K562 (cell line): ENCODE measurements around the gene DPH6. TPM values are rescaled to one million over a fixed set of nuclear protein-coding genes. Genes with fewer than 3 reads are reported as not detected.

Experiments used
- CBFA2T2 ChIP-seq: fragments of 450-650 bp; conservative IDR thresholded peaks from 2 replicates; pipeline ENCODE4 v1.6.1; 2017; ENCODE audit warnings: mild to moderate bottlenecking
- DPF2 ChIP-seq: fragments of 450-650 bp; IDR thresholded peaks from 2 replicates; pipeline ENCODE4 v1.6.1; 2016
- FOXP4 ChIP-seq: sonication (generic); formaldehyde crosslinking; IDR thresholded peaks from 2 replicates; pipeline ENCODE4 v1.8.0; 2022; ENCODE audit warnings: mild to moderate bottlenecking, missing genetic modification reagents, borderline replicate concordance
- KDM2B ChIP-seq: fragments of 250-450 bp; sonication (Bioruptor Pico); IDR thresholded peaks from 2 replicates; pipeline ENCODE4 v1.8.0; 2021; ENCODE audit warnings: mild to moderate bottlenecking, moderate library complexity
- MGA ChIP-seq: fragments of 450-650 bp; IDR thresholded peaks from 2 replicates; pipeline ENCODE4 v1.6.1; 2016; ENCODE audit warnings: mild to moderate bottlenecking, moderate library complexity
- SMAD4 ChIP-seq: fragments of 250-450 bp; sonication (Bioruptor Pico); conservative IDR thresholded peaks from 2 replicates; pipeline ENCODE4 v1.8.0; 2021; ENCODE audit warnings: inconsistent platforms, mild to moderate bottlenecking, moderate library complexity
- SMARCA4 ChIP-seq: fragments of 450-650 bp; IDR thresholded peaks from 2 replicates; pipeline ENCODE4 v1.6.1; 2016
- SREBF1 ChIP-seq: fragments of 150-350 bp; IDR thresholded peaks from 2 replicates; pipeline ENCODE4 v1.6.1; 2014; ENCODE audit warnings: antibody characterized with exemption, low read depth, low read length, borderline replicate concordance
- SRSF1 ChIP-seq: fragments of 200-400 bp; formaldehyde crosslinking; IDR thresholded peaks from 2 replicates; pipeline ENCODE4 v1.6.1; 2017; ENCODE audit warnings: mild to moderate bottlenecking, low read depth, low read length, moderate library complexity
- TCF3 ChIP-seq: sonication (generic); formaldehyde crosslinking; IDR thresholded peaks from 2 replicates; pipeline ENCODE4 v1.4.0; 2020; ENCODE audit warnings: mild to moderate bottlenecking, missing genetic modification reagents
- polyA plus RNA-seq, 8 experiments: library from polyadenylated mRNA; depleted of rRNA in 4 of 8; stranded (reverse) in 5 of 8; unstranded in 3 of 8; fragments of >200 nt; fragmentation: Nextera tagmentation in 2 of 8; fragmentation: Illumina TruSeq in 1 of 8; extraction: Ambion mirVana in 2 of 8; extraction: Trizol in 1 of 8; gene quantifications; 2 replicates each; pipeline versions ENCODE4 v1.2.1 to v1.2.3, GENCODE V29; 2011 to 2014; ENCODE audit warnings: inconsistent platforms in 1 of 8, missing spikeins in 1 of 8
- total RNA-seq, 7 experiments: library from RNA; depleted of rRNA in 6 of 7; stranded (reverse); fragments of >200 nt in 6 of 7; fragmentation: Illumina TruSeq in 2 of 7; extraction: Trizol in 2 of 7; gene quantifications; 2 replicates each; pipeline versions ENCODE4 v1.2.1 to v1.2.3, GENCODE V29; 2011 to 2021; ENCODE audit warnings: low replicate concordance in 1 of 7
- TF ChIP-seq, protein P1 (sequence below): fragments of 450-650 bp; IDR thresholded peaks from 2 replicates; pipeline ENCODE4 v1.6.1; 2017; ENCODE audit warnings: antibody characterized with exemption, mild to moderate bottlenecking

Gene DPH6
- total and polyA plus RNA-seq, 9 of the 15 experiments (the other 6 are each of a cell fraction or from before 2014, with no cell fraction given) = 10.1 to 69.1 (median 18.8) TPM

- peak; percentile 52 for TF ChIP-seq MGA
- no peak for TF ChIP-seq SRSF1
- TF ChIP-seq KDM2B (CRISPR knock-in tag) = no peak
- 0 out of 2 replicates have a peak, but pooled peaks have one; percentile 21 for TF ChIP-seq SMAD4
- peak; percentile 38; the same call in 1 of the 2 replicates for TF ChIP-seq CBFA2T2
- no peak for TF ChIP-seq FOXP4 (CRISPR knock-in tag)
- TF ChIP-seq SMARCA4 = peak; percentile 66
- TF ChIP-seq TCF3 (CRISPR knock-in tag) = peak; percentile 56
- TF ChIP-seq DPF2 = peak; percentile 62
- TF ChIP-seq SREBF1 = no peak
- TF ChIP-seq, protein P1, sequence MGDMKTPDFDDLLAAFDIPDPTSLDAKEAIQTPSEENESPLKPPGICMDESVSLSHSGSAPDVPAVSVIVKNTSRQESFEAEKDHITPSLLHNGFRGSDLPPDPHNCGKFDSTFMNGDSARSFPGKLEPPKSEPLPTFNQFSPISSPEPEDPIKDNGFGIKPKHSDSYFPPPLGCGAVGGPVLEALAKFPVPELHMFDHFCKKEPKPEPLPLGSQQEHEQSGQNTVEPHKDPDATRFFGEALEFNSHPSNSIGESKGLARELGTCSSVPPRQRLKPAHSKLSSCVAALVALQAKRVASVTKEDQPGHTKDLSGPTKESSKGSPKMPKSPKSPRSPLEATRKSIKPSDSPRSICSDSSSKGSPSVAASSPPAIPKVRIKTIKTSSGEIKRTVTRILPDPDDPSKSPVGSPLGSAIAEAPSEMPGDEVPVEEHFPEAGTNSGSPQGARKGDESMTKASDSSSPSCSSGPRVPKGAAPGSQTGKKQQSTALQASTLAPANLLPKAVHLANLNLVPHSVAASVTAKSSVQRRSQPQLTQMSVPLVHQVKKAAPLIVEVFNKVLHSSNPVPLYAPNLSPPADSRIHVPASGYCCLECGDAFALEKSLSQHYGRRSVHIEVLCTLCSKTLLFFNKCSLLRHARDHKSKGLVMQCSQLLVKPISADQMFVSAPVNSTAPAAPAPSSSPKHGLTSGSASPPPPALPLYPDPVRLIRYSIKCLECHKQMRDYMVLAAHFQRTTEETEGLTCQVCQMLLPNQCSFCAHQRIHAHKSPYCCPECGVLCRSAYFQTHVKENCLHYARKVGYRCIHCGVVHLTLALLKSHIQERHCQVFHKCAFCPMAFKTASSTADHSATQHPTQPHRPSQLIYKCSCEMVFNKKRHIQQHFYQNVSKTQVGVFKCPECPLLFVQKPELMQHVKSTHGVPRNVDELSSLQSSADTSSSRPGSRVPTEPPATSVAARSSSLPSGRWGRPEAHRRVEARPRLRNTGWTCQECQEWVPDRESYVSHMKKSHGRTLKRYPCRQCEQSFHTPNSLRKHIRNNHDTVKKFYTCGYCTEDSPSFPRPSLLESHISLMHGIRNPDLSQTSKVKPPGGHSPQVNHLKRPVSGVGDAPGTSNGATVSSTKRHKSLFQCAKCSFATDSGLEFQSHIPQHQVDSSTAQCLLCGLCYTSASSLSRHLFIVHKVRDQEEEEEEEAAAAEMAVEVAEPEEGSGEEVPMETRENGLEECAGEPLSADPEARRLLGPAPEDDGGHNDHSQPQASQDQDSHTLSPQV = peak; percentile 69
Measured at GRCh38 chr15:35549567-35549966, 3.6 kb upstream of the DPH6 start (continued).
